ENCODE measurements around the gene BANP. TPM values are rescaled to one million over a fixed set of nuclear protein-coding genes. Genes with fewer than 3 reads are reported as not detected.
"Not testable (repeated sequence)": the region's sequence is repeated elsewhere in the genome, so short reads cannot be mapped to it uniquely, and the experiment has no call there.

The BANP gene
- total RNA-seq, 3 donors from 2014 or later = 25.2 to 29.4 (median 25.9) TPM

GRCh38 chr16:87998992-87999391 is 47.8 kb downstream of the BANP start:
- H3K4me3 Mint-ChIP-seq; DNase-seq; H3K4me1 Mint-ChIP-seq (ENCODE audit: low read depth); H3K27me3 Mint-ChIP-seq (ENCODE audit: low read depth); ATAC-seq; H3K9me3 Mint-ChIP-seq: not testable (repeated sequence)
- H3K36me3 Mint-ChIP-seq (ENCODE audit: insufficient read depth) = peaks cover 13% of the 10 kb centered on the region

- Mint-ChIP-seq H3K9me3 (no peaks in the 10 kb centered on the region), H3K27me3 (ENCODE audit: low read depth) (no peaks in the 10 kb centered on the region), H3K4me3 (no peak overlapping the region), H3K4me1 (ENCODE audit: low read depth) (peaks cover 4% of the 10 kb centered on the region), H3K36me3 (ENCODE audit: insufficient read depth) (peaks cover 18% of the 10 kb centered on the region)
- ATAC-seq (no peak), DNase-seq (no peak)
Measured at GRCh38 chr16:88002211-88002610, 51.0 kb downstream of the BANP start.

GRCh38 chr16:88002749-88003148 is 51.5 kb downstream of the BANP start:
- peaks cover 20% of the 10 kb centered on the region for H3K36me3 Mint-ChIP-seq (ENCODE audit: insufficient read depth)
- H3K4me1 Mint-ChIP-seq (ENCODE audit: low read depth) = peaks cover 4% of the 10 kb centered on the region
- H3K9me3 Mint-ChIP-seq = no peaks in the 10 kb centered on the region
- no peak overlapping the region for H3K4me3 Mint-ChIP-seq
- ATAC-seq (no peak), DNase-seq (no peak)
- no peaks in the 10 kb centered on the region for H3K27me3 Mint-ChIP-seq (ENCODE audit: low read depth)

- H3K9me3 Mint-ChIP-seq = no peaks in the 10 kb centered on the region
- no peak overlapping the region for H3K4me3 Mint-ChIP-seq
Measured at GRCh38 chr16:88003316-88003715, 52.1 kb downstream of the BANP start.

GRCh38 chr16:88003736-88004135 is 52.5 kb downstream of the BANP start:
- Mint-ChIP-seq H3K36me3 (ENCODE audit: insufficient read depth) (peaks cover 27% of the 10 kb centered on the region), H3K4me3 (no peak overlapping the region), H3K27me3 (ENCODE audit: low read depth) (no peaks in the 10 kb centered on the region), H3K9me3 (no peaks in the 10 kb centered on the region), H3K4me1 (ENCODE audit: low read depth) (peaks cover 6% of the 10 kb centered on the region)
- DNase-seq = no peak
- no peak for ATAC-seq

More at GRCh38 chr16:88003316-88003715, 52.1 kb downstream of the BANP start:
- no peak for ATAC-seq
- DNase-seq = no peak
- Mint-ChIP-seq H3K27me3 (ENCODE audit: low read depth) (no peaks in the 10 kb centered on the region), H3K4me1 (ENCODE audit: low read depth) (peaks cover 6% of the 10 kb centered on the region), H3K36me3 (ENCODE audit: insufficient read depth) (peaks cover 23% of the 10 kb centered on the region)

- Mint-ChIP-seq H3K9me3 (no peaks in the 10 kb centered on the region), H3K27me3 (ENCODE audit: low read depth) (no peaks in the 10 kb centered on the region), H3K4me1 (ENCODE audit: low read depth) (peaks cover 6% of the 10 kb centered on the region), H3K36me3 (ENCODE audit: insufficient read depth) (peaks cover 30% of the 10 kb centered on the region), H3K4me3 (no peak overlapping the region)
- DNase-seq (no peak), ATAC-seq (no peak)
Measured at GRCh38 chr16:88004391-88004790, 53.2 kb downstream of the BANP start.

GRCh38 chr16:88005181-88005581 is 53.9 kb downstream of the BANP start:
- Mint-ChIP-seq H3K36me3 (ENCODE audit: insufficient read depth) (peaks cover 33% of the 10 kb centered on the region), H3K9me3 (no peaks in the 10 kb centered on the region), H3K4me1 (ENCODE audit: low read depth) (peaks cover 6% of the 10 kb centered on the region), H3K4me3 (no peak overlapping the region), H3K27me3 (ENCODE audit: low read depth) (no peaks in the 10 kb centered on the region)
- DNase-seq (no peak), ATAC-seq (no peak)

GRCh38 chr16:88005968-88006367 is 54.7 kb downstream of the BANP start:
- Mint-ChIP-seq H3K36me3 (ENCODE audit: insufficient read depth) (peaks cover 37% of the 10 kb centered on the region), H3K4me1 (ENCODE audit: low read depth) (peaks cover 6% of the 10 kb centered on the region), H3K9me3 (no peaks in the 10 kb centered on the region), H3K27me3 (ENCODE audit: low read depth) (no peaks in the 10 kb centered on the region), H3K4me3 (no peak overlapping the region)
- DNase-seq (no peak), ATAC-seq (no peak)

- DNase-seq = no peak
- peaks cover 4% of the 10 kb centered on the region for H3K4me1 Mint-ChIP-seq (ENCODE audit: low read depth)
- no peaks in the 10 kb centered on the region for H3K27me3 Mint-ChIP-seq (ENCODE audit: low read depth)
- no peaks in the 10 kb centered on the region for H3K9me3 Mint-ChIP-seq
- H3K4me3 Mint-ChIP-seq = no peak overlapping the region
- ATAC-seq = no peak
- H3K36me3 Mint-ChIP-seq (ENCODE audit: insufficient read depth) = peaks cover 35% of the 10 kb centered on the region
Measured at GRCh38 chr16:88007321-88007731, 56.1 kb downstream of the BANP start.

GRCh38 chr16:88008840-88009239 is 57.6 kb downstream of the BANP start:
- ATAC-seq (no peak), DNase-seq (no peak)
- Mint-ChIP-seq H3K27me3 (ENCODE audit: low read depth) (no peaks in the 10 kb centered on the region), H3K36me3 (ENCODE audit: insufficient read depth) (peaks cover 38% of the 10 kb centered on the region), H3K9me3 (no peaks in the 10 kb centered on the region), H3K4me1 (ENCODE audit: low read depth) (peaks cover 4% of the 10 kb centered on the region), H3K4me3 (no peak overlapping the region)

GRCh38 chr16:88009563-88010342 is 58.5 kb downstream of the BANP start:
- Mint-ChIP-seq H3K36me3 (ENCODE audit: insufficient read depth) (peaks cover 36% of the 10 kb centered on the region), H3K9me3 (no peaks in the 10 kb centered on the region), H3K4me3 (no peak overlapping the region), H3K4me1 (ENCODE audit: low read depth) (peaks cover 4% of the 10 kb centered on the region), H3K27me3 (ENCODE audit: low read depth) (no peaks in the 10 kb centered on the region)
- ATAC-seq (no peak), DNase-seq (no peak)

GRCh38 chr16:88010343-88010967 is 59.2 kb downstream of the BANP start:
- no peaks in the 10 kb centered on the region for H3K27me3 Mint-ChIP-seq (ENCODE audit: low read depth)
- H3K9me3 Mint-ChIP-seq = no peaks in the 10 kb centered on the region
- no peak for ATAC-seq
- H3K4me3 Mint-ChIP-seq = no peak overlapping the region
- H3K36me3 Mint-ChIP-seq (ENCODE audit: insufficient read depth) = peaks cover 33% of the 10 kb centered on the region
- H3K4me1 Mint-ChIP-seq (ENCODE audit: low read depth) = peaks cover 3% of the 10 kb centered on the region
- no peak for DNase-seq

- Mint-ChIP-seq H3K4me1 (ENCODE audit: low read depth) (peaks cover 2% of the 10 kb centered on the region), H3K27me3 (ENCODE audit: low read depth) (no peaks in the 10 kb centered on the region), H3K4me3 (no peak overlapping the region), H3K9me3 (no peaks in the 10 kb centered on the region), H3K36me3 (ENCODE audit: insufficient read depth) (peaks cover 33% of the 10 kb centered on the region)
- ATAC-seq (no peak), DNase-seq (no peak)
Measured at GRCh38 chr16:88010968-88011483, 59.8 kb downstream of the BANP start.

- no peak for ATAC-seq
- H3K9me3 Mint-ChIP-seq = no peaks in the 10 kb centered on the region
- peaks cover 35% of the 10 kb centered on the region for H3K36me3 Mint-ChIP-seq (ENCODE audit: insufficient read depth)
- no peaks in the 10 kb centered on the region for H3K27me3 Mint-ChIP-seq (ENCODE audit: low read depth)
- peaks cover 2% of the 10 kb centered on the region for H3K4me1 Mint-ChIP-seq (ENCODE audit: low read depth)
- H3K4me3 Mint-ChIP-seq = no peak overlapping the region
- no peak for DNase-seq
Measured at GRCh38 chr16:88012360-88012759, 61.1 kb downstream of the BANP start.

GRCh38 chr16:88013091-88013609 is 61.9 kb downstream of the BANP start:
- Mint-ChIP-seq H3K27me3 (ENCODE audit: low read depth) (no peaks in the 10 kb centered on the region), H3K36me3 (ENCODE audit: insufficient read depth) (peaks cover 27% of the 10 kb centered on the region), H3K4me3 (no peak overlapping the region), H3K4me1 (ENCODE audit: low read depth) (peaks cover under 1% of the 10 kb centered on the region), H3K9me3 (no peaks in the 10 kb centered on the region)
- DNase-seq = no peak
- ATAC-seq = no peak

All from activated T-cell treated with anti-CD3 and anti-CD28 coated beads, Interleukin-2, amount 50 U/mL, for 4 hours (primary cell).